HG03039 (cell line): ENCODE data around the gene EXOC4.

Experiments
- ATAC-seq: cut with Tn5 transposase; IDR thresholded peaks from one replicate; pipeline ENCODE4 v1.9.1; 2021; ENCODE audit warnings: mild to moderate bottlenecking, moderate library complexity; ENCODE audit not compliant: unreplicated experiment

The EXOC4 gene

DNA sequence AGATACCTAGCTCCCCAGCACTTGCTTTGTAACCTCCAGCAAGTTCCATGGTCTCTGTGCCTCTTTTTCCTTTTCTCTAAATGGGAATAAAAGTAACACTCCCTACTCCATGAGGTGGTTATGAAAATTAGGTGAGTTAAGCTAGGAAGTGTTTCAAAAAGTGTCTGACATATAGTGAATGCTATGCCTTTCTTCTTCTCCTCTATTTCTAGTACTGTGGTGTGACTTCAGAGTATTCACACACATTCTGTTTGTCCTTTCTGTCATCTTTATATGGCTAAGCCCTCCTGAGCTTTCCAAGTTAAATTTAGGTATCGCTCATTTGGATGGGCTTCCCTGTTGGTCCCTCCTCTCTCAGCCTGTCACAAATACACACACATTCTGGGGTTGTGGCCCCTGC, 229.7 kb downstream of the EXOC4 start:
- no peak for ATAC-seq

- ATAC-seq, result no peak
Observed at GRCh38 chr7:133484086-133484485, 231.2 kb downstream of the EXOC4 start.

- no peak for ATAC-seq
Observed at GRCh38 chr7:133489906-133490305, 237.0 kb downstream of the EXOC4 start.

- no peak for ATAC-seq
Observed at GRCh38 chr7:133491201-133491691, 238.4 kb downstream of the EXOC4 start.

DNA sequence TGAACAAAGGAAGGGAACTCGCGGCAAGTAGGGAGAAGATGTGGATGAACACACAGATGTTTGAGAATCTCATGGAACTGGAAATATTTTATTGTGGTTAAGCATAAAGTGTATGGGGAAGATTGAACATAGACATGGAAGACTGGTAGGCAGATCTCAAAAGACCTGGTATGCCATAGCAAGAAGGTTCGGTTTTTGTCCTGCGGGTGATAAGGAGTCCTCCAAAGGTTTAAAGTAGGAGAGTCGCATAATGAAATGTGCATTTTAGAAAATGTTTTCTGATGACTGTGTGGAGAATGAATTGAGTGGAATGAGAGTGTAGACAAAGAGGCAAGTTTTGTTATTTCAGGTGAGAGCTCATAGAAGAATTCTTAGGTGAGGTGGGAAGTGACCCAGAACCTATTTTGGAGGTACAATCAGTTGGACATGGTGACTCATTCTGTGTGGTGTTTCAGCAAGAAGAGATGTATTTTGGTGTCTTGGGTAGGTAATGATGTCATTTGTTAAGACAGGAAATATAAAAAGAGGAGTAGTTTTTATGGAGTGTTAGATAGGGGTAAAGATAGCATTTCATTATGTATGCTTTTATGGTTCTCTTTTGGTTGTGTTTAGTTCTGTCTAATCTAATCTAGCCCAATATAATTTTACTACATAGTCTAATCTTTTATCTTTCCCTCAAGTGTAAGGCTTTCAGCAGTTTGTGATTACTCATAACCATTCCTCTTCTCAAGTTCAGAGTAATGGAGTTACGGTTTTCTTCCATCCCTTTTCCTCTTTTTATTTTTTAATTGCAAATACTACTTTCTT, 239.2 kb downstream of the EXOC4 start:
- ATAC-seq, result no peak

- ATAC-seq, result no peak
Observed at GRCh38 chr7:133497061-133497460, 244.2 kb downstream of the EXOC4 start.

DNA sequence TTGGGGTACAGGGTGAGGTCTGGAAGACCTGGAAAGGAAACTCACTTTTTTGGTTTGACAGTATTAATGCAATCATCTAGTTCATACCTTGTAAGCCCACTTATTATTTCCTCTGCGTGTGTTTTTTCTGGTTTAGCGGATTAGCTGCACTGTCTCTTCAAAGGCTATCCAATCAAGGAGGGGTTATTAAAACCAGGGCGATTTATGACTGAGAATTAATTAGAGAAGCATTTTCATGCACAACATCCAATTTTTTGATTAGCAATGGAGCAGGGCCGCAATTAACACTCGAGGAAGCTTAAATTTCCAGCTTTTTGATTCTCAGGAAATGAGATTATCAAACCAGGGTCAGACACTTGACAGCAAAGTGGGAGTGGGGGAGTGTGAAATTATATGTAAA, 248.9 kb downstream of the EXOC4 start:
- no peak for ATAC-seq

DNA sequence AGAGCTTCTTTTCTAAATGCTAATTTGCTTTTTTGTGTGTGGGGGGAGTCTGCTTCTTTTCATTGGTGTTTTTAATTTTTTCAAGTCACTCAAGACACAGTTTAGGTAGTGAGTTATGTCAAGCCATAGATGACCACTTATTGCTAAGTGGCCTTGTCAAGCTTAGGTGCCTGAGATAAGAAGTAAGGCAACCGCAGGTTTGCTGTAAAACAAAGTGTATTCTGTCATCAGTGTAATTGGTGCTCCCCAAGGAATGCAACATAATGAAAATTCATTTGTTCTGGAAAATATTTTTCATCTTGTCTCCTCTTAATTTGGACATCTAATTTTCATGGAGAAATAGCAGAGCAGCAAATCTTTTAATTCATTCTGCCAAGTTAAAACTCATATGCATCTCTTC, 249.6 kb downstream of the EXOC4 start:
- ATAC-seq, result no peak

GRCh38 chr7:133502972-133503371, 250.1 kb downstream of the EXOC4 start:
- no peak for ATAC-seq

DNA sequence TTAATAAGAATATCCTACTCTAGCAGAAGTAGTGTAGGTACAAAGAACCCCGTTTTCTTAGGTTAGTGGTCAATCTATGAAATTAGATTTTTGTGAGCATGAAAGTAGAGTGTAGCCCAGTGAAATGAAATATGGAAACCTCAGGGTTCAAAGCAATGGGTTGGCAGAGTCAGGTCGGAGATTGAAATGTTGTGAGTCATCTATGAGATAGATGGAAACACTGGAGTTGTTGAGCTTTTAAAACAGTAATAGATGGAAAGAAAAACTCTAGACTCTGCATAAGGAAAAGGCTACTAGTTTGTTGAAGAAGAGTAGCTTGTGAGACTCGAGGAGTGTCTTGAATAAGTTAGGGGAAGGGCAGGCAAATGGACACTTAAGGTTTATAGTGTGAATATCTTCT, 251.9 kb downstream of the EXOC4 start:
- ATAC-seq, result no peak

DNA sequence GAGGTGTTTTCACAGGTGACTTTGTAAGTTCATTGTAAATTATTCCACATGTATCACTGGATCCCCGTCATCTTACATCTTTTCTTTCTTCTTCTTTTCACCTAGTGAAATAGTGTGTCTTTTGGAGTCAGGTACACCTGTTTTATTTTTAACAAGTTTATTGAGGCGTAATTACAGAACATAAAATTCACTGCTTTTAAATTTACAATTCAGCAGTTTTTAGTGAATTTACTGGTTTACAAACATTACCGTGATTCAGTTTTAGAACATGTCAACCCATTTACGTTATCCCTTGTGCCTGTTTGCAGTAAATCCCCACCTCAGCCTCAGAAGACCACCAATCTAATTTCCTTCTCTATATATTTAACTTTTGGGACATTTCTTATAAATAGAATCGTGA, 256.9 kb downstream of the EXOC4 start:
- no peak for ATAC-seq

GRCh38 chr7:133510326-133511055, 257.6 kb downstream of the EXOC4 start:
- no peak for ATAC-seq

DNA sequence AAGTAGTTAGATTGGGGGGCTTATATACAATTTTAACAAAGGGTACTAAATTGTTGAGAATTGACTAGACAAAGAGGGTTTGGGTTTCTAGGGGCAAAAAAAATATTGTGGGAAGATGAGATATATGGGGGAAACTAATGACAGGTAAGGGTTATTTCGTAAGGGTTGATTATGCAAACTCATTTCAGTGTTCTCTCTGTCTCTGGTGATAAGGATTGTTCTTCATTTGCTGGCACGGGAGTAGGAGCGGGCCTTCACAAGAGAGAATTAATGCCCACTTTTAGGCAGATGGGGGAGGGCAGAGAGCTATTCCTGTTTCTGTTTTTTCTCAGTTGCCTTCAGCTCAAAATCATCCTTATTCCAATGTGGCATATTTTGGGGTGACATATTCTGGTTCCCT, 258.4 kb downstream of the EXOC4 start:
- no peak for ATAC-seq

DNA sequence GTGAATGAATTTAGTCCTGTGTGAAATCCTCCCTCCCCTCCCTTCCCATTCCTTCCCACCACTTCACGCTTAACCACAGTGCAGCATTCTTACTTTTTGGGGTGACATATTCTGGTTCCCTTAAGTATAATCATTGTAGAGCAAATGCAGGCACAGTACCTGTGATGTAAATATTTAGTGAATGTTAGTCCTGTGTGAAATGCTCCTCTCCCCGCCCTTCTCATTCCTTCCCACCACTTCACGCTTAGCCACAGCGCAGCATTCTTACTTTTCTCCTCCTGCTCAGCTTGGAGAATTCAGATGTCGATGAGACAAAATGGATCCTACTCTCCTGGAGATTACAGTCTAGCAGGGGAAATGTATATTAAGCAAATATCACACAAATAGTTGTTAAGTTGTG, 258.8 kb downstream of the EXOC4 start:
- no peak for ATAC-seq

GRCh38 chr7:133512560-133512959, 259.7 kb downstream of the EXOC4 start:
- ATAC-seq, result no peak

GRCh38 chr7:133513608-133514007, 260.7 kb downstream of the EXOC4 start:
- no peak for ATAC-seq

DNA sequence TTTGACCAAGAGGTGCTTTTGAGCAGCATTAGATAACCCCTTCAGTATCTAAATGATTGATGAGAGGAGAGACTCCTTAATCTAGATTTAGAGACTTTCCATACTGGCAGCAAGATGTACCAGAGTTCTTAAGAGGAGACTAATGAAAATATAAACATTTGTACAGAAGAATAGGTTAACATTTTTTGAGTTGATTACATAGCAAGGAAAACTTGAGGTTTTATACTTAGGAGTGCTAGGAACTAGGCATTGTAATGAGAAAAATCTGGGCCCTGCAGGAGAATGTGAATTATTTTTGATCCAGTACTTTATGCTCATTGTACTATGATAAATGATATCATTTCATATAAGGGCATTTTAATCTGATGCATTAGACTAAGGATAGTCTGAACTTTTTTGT, 261.7 kb downstream of the EXOC4 start:
- ATAC-seq, result no peak

GRCh38 chr7:133517766-133518165, 264.9 kb downstream of the EXOC4 start:
- no peak for ATAC-seq

DNA sequence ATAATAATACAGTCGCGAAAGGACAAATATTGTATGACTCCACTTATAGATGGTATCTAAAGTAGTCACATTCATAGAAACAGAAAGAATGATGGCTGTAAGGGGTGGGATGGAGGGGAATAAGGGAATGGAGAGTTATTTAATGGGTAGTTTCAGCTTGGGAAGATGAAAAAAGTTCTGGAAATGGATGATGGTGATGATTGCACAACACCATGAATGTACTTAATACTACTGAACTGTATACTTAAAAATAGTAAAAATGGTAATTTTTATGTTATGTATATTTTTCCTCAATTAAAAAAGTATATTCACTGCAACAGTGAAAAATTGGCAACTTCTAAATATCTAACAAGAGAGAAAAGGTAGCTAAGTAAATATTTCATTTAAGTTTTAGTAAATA, 265.8 kb downstream of the EXOC4 start:
- no peak for ATAC-seq

DNA sequence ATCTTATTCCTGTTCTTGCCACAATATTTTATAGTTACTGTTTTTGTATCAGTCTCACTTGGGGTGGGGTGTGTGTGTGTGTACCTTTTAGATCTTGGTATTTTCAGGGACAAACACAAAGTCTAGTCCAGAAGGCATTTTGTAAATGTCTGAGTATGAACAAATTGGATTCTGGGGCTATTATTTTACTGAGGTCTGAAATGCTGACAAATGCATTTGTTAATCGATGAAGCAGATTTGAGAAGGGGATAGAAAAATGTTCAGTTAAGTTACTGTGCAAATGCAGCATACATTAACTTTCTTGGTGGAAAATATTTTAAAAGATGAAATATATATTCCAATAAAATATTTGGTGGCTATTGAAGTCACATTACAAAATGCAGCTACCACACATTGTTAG, 267.4 kb downstream of the EXOC4 start:
- ATAC-seq, result no peak

DNA sequence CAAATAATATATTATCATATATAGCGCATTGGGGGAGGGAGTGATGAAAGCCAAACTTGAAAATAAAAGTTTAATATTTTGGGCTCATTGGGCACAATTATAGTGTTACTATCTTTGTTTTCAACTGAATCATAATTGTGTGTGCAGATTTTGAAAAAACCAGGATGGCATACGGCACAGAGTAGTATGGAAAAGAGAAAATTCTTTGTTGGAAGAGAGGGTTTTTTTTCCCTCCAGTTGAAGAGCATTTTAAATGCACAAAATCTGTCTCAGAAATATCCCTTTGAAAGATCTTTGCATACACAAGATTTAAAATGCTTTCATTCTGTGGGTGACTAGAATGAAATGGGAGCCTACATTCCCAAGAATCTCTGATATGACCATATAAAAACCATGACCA, 269.6 kb downstream of the EXOC4 start:
- no peak for ATAC-seq

DNA sequence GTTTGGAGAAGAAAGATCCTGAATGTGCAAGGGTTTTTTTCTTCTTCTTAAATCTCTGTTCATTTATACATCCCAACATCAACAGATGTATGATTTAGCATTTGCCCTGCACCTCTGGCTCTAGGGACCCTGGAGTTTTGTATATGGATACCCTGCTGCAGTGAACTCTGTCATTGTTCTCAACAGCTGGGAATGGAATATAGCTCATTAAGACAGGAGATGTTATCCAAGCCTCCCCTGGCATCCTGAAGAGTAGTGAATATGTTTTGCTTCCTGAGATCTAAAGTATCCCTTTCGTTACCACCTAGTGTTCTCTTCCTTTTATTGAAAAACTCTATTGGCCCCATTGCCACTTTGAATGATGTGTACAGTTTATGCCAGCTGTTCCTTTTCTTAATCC, 275.9 kb downstream of the EXOC4 start:
- no peak for ATAC-seq
